Activated CD8-positive, alpha-beta T cell treated with anti-CD3 and anti-CD28 coated beads for 36 hours (primary cell): ENCODE data around the gene HACD1. TPM values are rescaled to one million over a fixed set of nuclear protein-coding genes. Genes with fewer than 3 reads are reported as not detected.

Experiments used
- ATAC-seq: fragments of 200-7000 bp; cut with Tn5 transposase; one replicate; pipeline ENCODE4 v1.10.0; 2021; ENCODE audit warnings: mild to moderate bottlenecking, moderate library complexity
- CTCF ChIA-PET: fragments of 350-600 bp; sonication (Branson Sonifier 250); formaldehyde crosslinking; loops from one replicate; lab custom pipeline; 2021; ENCODE audit warnings: antibody characterized with exemption; lab: Charles Lee
- POLR2A ChIA-PET: fragments of 350-600 bp; sonication (Branson Sonifier 250); formaldehyde crosslinking; loops from one replicate; lab custom pipeline; 2021; ENCODE audit warnings: antibody characterized with exemption; lab: Charles Lee
- DNase-seq: peaks from one replicate; pipeline ENCODE4 v3.0.0-alpha.2; 2020
- H3K27ac Mint-ChIP-seq: one replicate; pipeline ENCODE4 v1.8.0; 2021; ENCODE audit warnings: mild to moderate bottlenecking, mixed read lengths
- H3K27me3 Mint-ChIP-seq: one replicate; pipeline ENCODE4 v1.8.0; 2021; ENCODE audit warnings: mixed read lengths
- H3K36me3 Mint-ChIP-seq: one replicate; pipeline ENCODE4 v1.8.0; 2021; ENCODE audit warnings: low read depth, mixed read lengths
- H3K4me1 Mint-ChIP-seq: one replicate; pipeline ENCODE4 v1.8.0; 2021; ENCODE audit warnings: low read depth, mixed read lengths
- H3K4me3 Mint-ChIP-seq: one replicate; pipeline ENCODE4 v1.8.0; 2021; ENCODE audit warnings: mild to moderate bottlenecking, moderate library complexity, mixed read lengths
- H3K9me3 Mint-ChIP-seq: one replicate; pipeline ENCODE4 v1.8.0; 2021; ENCODE audit warnings: mixed read lengths
- CTCF ChIP-seq: fragments of 200-600 bp; IDR thresholded peaks from one replicate; pipeline ENCODE4 v1.8.0; 2022; ENCODE audit warnings: antibody characterized with exemption, mild to moderate bottlenecking
- intact Hi-C: fragments of 100-400 bp; cut with micrococcal nuclease; formaldehyde crosslinking; loops from one replicate; pipeline ENCODE4 v1.10.0; 2022
- total RNA-seq, 2 experiments: library from RNA; stranded (reverse); gene quantifications; one replicate each; pipeline ENCODE4 v1.2.3, GENCODE V29; 2021

The HACD1 gene
- total RNA-seq, 2 experiments from 2014 or later, result 2.6 to 2.8 TPM

GRCh38 chr10:17580885-17581284, 36.3 kb downstream of the HACD1 start:
- Mint-ChIP-seq H3K4me1 (no peaks in the 10 kb centered on the region), H3K4me3 (no peak overlapping the region), H3K9me3 (no peaks in the 10 kb centered on the region), H3K36me3 (no peaks in the 10 kb centered on the region), H3K27ac (no peak overlapping the region), H3K27me3 (peaks cover 5% of the 10 kb centered on the region)
- no peak for ATAC-seq
- intact Hi-C loops, result no loop called here
- no peak for TF ChIP-seq CTCF
- POLR2A ChIA-PET, result no interaction called here
- CTCF ChIA-PET, result no interaction called here
- DNase-seq, result no peak

GRCh38 chr10:17578603-17579002, 38.6 kb downstream of the HACD1 start:
- no peak overlapping the region for H3K4me3 Mint-ChIP-seq
- ATAC-seq (no peak), DNase-seq (no peak)
- ChIA-PET POLR2A (no interaction called here), CTCF (no interaction called here)
- H3K27me3 Mint-ChIP-seq, result no peaks in the 10 kb centered on the region
- H3K27ac Mint-ChIP-seq, result no peak overlapping the region
- intact Hi-C loops, result no loop called here
- no peaks in the 10 kb centered on the region for H3K36me3 Mint-ChIP-seq
- no peak for TF ChIP-seq CTCF
- H3K4me1 Mint-ChIP-seq, result no peaks in the 10 kb centered on the region
- no peaks in the 10 kb centered on the region for H3K9me3 Mint-ChIP-seq

DNA sequence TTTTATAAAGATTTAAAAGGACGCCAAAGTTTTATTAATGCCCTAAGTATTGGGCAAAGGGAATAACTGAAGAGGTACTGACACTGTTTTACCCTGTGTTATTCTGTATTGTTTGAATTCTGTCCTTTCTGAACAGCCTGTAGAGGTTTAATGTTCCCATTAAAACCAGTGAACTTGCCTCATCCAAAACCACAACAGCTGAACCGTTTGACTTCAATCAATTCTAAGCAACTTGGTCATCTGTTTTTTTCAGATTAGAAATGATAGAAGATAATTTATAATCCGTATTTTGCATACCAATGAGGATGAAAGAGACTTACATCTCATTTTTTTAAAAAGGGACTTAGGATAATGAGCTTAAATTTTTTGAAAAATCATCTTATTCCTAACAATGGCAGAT, 40.4 kb downstream of the HACD1 start:
- CTCF ChIA-PET, result no interaction called here
- ATAC-seq, result no peak

DNA sequence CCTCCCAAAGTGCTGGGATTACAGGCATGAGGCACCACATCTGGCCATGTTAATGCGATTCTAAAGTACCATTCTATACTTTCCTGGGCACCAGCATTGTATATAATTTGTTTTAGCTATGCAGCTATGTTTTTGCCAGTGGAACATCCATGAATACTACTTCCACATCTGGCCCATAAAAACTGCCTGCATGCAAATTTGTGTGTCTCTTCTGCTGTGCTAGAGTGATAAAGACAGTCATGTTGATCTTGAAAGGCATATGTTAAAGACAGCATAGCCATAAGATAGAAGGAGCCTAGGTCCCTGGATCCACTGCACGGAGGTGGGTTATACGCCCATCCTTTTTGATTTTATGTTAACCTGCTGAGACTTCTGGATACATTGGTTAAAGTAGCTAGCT, 52.3 kb downstream of the HACD1 start:
- no peak overlapping the region for H3K4me3 Mint-ChIP-seq
- no peak for DNase-seq
- ChIA-PET POLR2A (no interaction called here), CTCF (interaction anchor here (0.6 kb wide), 1 partner anchor 221 kb away, joined by 3 read pairs; no protein-coding TSS in a partner anchor)
- no peak overlapping the region for H3K27ac Mint-ChIP-seq
- H3K36me3 Mint-ChIP-seq, result no peaks in the 10 kb centered on the region
- peaks cover 1% of the 10 kb centered on the region for H3K27me3 Mint-ChIP-seq
- no peak for ATAC-seq
- H3K4me1 Mint-ChIP-seq, result no peaks in the 10 kb centered on the region
- H3K9me3 Mint-ChIP-seq, result no peaks in the 10 kb centered on the region
- intact Hi-C loops, result no loop called here
- TF ChIP-seq CTCF, result no peak

More for the DNA sequence above, 40.4 kb downstream of the HACD1 start:
- Mint-ChIP-seq H3K4me1 (no peaks in the 10 kb centered on the region), H3K27me3 (no peaks in the 10 kb centered on the region), H3K9me3 (no peaks in the 10 kb centered on the region), H3K27ac (no peak overlapping the region), H3K36me3 (no peaks in the 10 kb centered on the region), H3K4me3 (no peak overlapping the region)
- POLR2A ChIA-PET, result no interaction called here
- no peak for TF ChIP-seq CTCF
- no peak for DNase-seq
- intact Hi-C loops, result no loop called here

DNA sequence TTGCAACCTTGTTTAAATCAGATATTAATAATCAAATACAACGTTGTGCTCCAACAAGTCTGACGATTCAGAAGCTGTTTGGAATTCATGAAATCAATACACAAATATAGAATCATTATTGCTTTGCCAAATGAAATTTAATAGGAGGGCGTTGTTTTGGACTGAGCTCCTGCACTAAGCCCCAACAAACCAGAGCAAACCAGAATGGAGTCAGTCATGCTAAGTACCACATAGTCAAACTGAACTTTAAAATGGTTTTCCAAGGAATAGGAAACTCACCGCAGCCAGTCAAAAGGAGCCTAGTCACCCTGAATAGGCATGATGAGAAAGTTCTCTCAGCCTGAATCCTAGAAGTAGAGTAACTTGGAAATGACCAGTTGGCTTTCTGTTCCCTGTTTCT, 53.7 kb downstream of the HACD1 start:
- ATAC-seq (no peak), DNase-seq (no peak)
- no peak overlapping the region for H3K27ac Mint-ChIP-seq
- POLR2A ChIA-PET, result no interaction called here
- TF ChIP-seq CTCF, result no peak
- H3K27me3 Mint-ChIP-seq, result peaks cover 1% of the 10 kb centered on the region
- H3K4me1 Mint-ChIP-seq, result no peaks in the 10 kb centered on the region
- intact Hi-C loops, result no loop called here
- no peak overlapping the region for H3K4me3 Mint-ChIP-seq
- H3K9me3 Mint-ChIP-seq, result no peaks in the 10 kb centered on the region
- no peaks in the 10 kb centered on the region for H3K36me3 Mint-ChIP-seq
- CTCF ChIA-PET, result no interaction called here
